Esophagus squamous epithelium (tissue), 4 donors: ENCODE measurements around the gene FNDC7.

Source experiments
- POLR2A ChIP-seq, 4 donors: fragments of 450-650 bp; IDR thresholded peaks; one replicate each; pipeline ENCODE4 v1.6.1; 2017; ENCODE audit warnings: antibody characterized with exemption in 4 of 4, mild to moderate bottlenecking in 4 of 4, moderate library complexity in 3 of 4
- TF ChIP-seq, protein P1 (sequence below), 6 experiments: fragments of 450-650 bp in 4 of 6; fragments of 200-600 bp in 2 of 6; sonication (generic) in 2 of 6; IDR thresholded peaks; one replicate each; pipeline ENCODE4 v1.5.1; 2016 to 2019; ENCODE audit warnings: antibody characterized with exemption in 6 of 6, mild to moderate bottlenecking in 4 of 6, moderate library complexity in 4 of 6

DNA sequence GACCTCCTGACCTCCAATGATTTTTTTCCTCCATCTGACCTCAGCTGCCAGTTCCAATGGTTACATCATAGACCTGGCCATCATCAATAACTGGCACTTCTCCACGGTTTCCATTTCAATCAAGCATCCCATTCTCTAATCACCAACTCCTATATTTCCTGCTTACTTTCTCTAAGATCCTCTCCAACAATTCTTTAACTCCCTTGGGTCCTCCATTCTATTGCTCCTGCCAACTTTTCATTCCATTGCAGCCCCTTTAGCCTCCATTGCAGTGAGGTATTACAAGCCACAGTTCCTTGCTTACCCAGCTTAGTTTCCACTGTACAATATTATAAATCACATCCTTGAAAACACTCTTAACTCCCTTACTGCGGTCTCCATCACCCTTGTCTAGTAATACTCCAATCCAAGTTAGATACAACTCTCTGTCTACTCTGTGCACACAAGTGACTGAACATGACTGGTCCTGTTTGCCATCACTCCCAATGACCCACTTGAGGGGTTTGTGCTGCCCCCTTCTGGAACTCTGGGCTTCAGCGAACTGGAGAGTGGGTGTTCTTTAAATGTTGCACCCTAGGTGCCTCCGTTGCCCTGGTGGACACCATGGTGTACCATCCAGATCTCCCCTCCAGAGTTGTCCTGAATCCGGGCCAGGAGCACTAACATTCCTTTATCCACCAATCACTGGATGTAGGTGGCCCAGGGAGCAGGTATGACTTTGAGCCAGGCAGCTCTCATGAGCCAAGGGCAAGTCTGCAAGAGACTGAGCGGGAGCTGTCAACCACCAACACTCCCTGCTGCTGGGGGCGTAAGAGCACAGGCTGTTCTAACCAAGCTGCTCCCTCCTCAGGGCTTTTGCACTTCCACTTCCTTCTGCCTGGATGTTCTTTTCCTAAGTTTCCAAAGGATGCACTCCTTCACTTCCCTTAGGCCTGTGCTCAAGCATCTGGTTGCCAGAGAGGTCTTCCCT lies 3.7 kb upstream of the FNDC7 start:
- TF ChIP-seq, protein P1, sequence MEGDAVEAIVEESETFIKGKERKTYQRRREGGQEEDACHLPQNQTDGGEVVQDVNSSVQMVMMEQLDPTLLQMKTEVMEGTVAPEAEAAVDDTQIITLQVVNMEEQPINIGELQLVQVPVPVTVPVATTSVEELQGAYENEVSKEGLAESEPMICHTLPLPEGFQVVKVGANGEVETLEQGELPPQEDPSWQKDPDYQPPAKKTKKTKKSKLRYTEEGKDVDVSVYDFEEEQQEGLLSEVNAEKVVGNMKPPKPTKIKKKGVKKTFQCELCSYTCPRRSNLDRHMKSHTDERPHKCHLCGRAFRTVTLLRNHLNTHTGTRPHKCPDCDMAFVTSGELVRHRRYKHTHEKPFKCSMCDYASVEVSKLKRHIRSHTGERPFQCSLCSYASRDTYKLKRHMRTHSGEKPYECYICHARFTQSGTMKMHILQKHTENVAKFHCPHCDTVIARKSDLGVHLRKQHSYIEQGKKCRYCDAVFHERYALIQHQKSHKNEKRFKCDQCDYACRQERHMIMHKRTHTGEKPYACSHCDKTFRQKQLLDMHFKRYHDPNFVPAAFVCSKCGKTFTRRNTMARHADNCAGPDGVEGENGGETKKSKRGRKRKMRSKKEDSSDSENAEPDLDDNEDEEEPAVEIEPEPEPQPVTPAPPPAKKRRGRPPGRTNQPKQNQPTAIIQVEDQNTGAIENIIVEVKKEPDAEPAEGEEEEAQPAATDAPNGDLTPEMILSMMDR (IDR thresholded peaks at IDR 0.05) = peak in 1 of 6 experiments; percentile 14
- TF ChIP-seq POLR2A (IDR thresholded peaks at IDR 0.05) = no peak
